Stimulated activated naive CD4-positive, alpha-beta T cell treated with Interleukin-2 at 50 U/mL for 16 hours (primary cell): ENCODE measurements around the gene CPSF6.
A peak's percentile ranks its signal among the peaks of the same experiment; 100 is the strongest.
"Not testable (repeated sequence)": the region's sequence is repeated elsewhere in the genome, so short reads cannot be mapped to it uniquely, and the experiment has no call there.

Source experiments
- DNase-seq: peaks from one replicate; lab custom pipeline; 2025; lab: John Stamatoyannopoulos, UW

CPSF6 gene

DNA sequence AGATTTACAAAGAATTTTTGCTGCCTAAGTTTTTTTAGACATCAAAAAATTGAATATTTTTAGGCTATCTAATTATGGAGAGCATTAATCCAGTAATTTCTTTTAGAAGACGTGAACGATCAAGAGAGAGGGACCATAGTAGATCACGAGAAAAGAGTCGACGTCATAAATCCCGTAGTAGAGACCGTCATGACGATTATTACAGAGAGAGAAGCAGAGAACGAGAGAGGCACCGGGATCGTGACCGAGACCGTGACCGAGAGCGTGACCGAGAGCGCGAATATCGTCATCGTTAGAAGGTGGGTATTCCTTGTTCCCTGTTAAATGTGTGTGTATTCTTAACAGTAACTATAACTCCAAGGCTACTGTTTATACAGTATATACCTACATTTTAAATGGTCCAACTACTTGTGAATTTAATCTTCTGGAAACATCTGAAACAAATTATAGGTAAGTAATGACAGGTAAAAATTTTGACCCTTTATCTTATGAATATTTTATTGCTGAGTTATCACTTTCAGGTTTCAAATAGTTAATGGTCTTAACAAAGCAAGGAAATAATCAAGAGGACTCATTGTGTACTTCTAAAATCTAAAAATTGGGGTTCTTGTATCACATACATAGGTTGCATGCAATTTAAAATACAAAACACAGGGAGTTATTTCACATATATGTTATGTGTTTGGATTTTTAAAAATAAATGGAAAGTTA lies 23.1 kb downstream of the CPSF6 start:
- no peak for DNase-seq

DNA sequence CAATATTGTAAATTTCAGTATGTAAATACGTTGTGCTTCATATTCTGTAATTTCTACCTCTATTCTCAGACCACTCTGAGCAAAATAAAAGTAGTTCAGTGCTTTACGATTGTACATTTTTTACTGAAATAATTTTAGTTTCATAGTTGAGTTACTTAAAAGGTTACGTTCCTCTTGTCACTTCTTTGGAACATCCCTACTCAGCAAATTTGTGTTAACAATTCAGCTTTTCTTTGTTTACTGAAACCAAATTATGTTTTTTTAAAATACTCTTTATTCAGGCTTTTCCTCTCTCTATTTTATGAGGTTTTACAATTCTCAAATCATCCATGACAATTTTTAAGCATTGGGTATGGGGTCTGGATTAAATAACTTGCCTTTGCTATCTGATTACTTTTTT lies 25.8 kb downstream of the CPSF6 start:
- DNase-seq: no peak

DNA sequence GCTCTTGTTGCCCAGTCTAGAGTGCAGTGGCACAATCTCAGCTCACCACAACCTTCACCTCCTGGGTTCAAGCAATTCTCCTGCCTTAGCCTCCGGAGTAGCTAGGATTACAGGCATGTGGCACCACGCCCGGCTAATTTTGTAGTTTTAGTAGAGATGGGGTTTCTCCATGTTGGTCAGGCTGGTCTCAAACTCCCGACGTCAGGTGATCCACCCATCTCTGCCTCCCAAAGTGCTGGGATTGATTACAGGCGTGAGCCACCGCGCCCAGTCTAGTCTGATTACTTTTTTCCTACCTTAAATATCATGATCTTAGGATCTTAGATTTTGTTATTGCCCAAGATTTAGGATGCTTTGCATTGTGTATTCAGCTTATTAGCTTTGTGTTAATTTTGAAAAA lies 26.3 kb downstream of the CPSF6 start:
- DNase-seq: not testable (repeated sequence)

DNA sequence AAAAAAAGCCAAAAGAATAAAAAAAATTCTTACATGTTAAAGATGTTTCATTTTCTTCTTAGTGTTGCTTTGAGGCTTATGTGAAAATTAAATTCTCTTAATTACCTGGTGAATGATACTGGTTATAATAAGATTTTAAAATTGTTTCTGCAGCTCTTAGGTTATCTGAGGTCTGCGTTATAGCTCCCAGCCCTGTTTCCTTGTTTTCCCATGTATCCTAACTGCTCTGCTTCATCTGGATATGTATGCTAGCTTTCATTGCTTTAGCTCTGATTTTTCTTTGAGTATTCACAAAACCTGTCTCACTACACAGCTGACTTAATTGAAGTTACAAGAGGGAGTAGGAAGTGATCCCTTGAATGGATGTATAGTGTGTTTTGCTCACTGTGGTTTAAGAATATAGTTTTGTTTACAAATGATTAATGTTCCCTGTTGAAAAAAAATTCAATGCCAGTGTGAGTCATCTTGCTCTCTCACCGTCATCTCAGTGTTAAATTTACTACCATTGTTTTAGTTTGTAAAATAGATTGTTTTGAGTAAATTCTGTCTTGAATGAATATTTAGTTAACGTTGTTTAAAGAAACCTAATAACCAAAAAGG lies 26.8 kb downstream of the CPSF6 start:
- no peak for DNase-seq

DNA sequence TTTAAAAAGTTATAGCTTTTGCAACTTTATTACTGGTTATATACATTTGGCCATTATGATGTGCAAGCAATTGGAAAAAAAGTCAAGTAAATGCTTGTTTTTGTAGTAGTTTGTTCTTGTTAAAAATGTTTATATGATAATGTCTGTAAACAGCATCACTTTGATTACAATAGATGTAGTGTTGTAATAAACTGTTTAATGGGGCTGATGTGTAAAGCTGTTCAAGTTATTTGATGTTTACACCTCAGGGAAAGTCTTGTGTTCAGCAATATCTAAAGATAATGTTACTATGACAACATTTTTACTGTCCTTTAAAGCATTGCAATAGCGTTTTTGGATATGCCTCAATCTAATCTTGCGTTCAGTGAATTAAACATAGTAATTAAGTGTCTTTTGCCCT lies 30.4 kb downstream of the CPSF6 start:
- DNase-seq: no peak

DNA sequence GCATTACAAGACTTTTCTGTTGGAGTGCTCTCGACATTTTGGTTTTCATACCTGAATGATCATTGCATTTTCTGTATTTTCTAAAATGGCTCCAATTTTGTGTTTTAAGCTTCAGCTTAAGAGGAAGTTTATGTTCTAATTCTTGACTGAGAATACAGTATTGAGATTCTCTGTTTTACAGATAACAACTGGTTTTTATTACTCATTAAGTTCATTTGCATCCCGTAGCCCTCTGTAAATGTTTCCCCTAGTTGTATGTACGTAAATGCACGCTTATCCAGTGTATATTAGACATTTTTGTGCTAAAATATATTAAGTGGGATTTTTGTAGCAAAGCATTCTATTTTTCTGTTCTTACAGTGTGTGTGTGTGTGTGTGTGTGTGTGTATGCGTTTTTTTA lies 33.1 kb downstream of the CPSF6 start:
- no peak for DNase-seq

DNA sequence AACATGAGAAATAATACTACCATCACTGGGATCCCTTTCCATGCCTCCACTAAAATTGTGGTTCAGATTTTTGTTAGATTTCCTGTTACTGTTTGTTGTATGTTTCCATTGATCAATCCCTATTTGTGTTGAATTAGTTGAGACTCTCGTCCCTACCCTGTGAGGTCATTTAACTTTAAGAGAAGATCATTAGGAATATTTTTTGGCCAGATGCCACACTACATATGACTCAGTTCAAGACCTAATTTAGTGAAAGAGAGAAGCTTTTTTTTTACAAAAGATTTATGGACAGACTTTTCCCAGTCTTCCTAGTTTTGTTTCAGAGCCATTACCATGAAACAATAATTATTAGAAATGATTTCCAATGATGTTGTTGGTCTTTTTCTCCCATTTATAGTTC lies 35.5 kb downstream of the CPSF6 start:
- no peak for DNase-seq

DNA sequence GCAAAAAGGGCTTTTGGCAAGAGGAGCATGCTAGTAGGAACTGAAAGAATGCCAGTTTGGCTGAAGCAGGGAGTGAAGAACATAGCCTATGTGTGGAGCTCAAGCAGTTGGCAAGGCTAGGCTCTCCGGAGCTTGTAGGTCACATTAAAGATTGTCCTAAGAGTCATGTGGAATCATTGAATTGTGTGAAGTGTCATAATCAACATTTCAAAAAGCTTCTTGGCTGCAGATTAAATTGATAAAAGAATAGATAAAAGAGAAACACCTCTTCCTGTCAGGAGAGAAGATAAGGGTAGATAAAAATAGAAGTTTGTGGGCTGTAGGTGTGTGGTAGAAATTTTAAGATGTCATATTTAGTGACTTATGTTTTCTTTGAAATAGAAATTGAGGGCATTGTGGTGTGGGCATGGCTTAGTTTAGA lies 36.1 kb downstream of the CPSF6 start:
- DNase-seq: no peak

DNA sequence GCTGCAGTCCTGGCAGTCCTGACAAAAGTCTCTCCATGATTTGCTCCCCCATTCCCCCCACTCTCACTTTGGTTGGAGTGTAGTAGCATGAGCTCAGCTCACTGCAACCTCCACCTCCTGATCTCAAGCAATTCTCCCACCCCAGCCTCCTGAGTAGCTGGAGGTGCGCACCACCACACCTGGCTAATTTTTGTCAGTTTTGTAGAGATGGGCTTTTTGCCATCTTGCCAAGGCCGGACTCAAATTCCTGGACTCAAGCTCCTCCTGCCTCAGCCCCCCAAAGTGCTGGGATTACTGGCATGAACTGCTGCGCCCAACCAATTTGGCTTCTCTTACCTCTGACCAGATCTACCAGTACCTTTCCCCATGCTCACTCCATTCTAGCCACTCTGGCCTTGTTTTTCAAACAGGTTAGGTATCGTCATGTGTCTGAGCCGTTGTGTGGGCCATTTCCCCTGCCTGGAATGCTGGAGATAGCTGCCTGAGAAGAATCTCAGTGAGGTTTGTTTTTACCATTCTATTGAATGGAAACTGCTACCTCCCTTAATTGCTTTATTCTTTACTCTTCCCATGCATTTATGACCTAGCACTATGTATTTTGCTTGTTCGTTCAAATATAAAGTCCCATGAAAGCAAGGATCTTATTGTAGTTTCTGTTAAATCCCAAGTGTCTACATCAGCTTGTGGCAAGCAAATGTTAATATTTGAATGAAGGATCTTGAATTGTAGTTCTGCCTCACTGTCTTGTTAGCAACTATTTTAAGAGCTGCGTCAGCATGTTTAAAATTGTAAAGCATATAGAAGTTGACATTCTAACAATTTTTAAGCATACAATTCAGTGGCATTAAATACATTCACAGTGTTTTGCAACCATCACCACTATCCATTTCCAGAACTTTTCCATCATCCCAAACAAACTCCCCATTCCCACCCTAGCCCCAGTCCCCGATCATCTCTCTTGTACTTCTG lies 39.7 kb downstream of the CPSF6 start:
- DNase-seq: no peak

DNA sequence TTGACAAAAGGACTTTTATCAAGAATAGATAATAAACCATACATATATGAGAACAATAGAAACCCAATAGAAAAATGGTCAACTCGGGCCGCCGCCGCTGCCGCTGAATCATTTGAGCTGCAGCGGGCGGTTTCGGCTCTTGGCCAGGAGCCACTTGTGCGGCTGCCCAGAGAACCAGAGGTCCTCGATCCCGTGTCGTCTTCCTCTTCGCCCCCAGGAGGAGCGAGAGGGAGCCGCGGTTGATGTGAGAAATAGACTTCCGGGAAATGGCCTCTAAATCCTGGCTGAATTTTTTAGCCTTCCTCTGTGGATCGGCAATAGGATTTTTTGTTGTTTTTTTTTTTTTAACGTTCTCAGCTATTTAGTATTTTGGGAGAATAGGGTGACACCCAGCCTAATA lies 44.8 kb downstream of the CPSF6 start:
- DNase-seq: peak; percentile 0

DNA sequence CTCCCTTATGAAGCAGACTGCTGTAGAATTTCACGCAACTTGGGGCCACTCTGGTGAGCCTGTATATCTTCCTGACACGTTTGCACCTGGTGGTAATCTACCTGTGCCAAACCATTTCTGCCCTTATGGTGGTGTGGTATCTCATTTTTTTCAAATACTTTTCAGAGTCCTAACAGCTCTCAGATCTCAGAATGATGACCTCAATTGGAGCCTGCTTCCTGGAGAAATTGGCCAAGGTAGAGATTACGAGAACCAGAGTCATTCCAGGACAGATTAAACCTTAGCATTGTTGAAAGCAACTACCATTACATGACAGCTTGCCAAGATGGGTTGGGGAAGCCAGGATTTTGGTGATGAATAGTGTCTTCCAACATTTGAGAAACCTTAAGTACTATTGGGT lies 48.2 kb downstream of the CPSF6 start:
- no peak for DNase-seq

DNA sequence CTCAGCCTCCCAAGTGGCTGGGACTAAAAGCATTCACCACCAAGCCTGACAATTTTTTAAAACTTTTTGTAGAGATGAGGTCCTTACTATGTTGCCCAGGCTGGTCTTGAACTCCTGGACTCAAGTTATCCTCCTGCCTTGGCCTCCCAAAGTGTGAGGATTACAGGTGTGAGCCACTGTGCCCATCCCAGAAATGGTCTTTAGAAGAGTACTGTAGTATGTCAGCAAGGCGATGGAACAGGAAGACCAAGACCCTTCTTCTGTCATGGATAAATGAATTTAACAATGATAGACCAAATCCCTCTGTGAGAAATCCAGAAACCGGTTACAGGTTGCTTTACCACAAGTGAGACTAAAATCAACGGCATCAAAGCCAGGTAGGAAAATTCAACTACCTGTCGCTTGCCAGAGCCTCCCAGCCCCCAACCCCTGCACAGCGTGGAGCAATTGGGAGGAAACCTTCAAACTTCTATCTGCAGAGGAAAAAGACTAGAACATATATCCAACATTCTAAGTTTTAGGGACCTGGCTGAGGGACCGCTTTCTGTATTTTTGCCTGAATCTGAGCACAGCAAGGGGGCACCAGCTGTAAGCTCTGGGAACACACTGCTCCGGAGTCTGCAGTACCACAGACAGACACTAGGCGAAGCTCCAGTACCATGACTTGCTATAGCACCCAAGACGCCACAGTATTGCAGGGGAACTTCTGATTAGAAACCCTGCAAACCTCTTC lies 51.3 kb downstream of the CPSF6 start:
- peak; percentile 68 for DNase-seq

DNA sequence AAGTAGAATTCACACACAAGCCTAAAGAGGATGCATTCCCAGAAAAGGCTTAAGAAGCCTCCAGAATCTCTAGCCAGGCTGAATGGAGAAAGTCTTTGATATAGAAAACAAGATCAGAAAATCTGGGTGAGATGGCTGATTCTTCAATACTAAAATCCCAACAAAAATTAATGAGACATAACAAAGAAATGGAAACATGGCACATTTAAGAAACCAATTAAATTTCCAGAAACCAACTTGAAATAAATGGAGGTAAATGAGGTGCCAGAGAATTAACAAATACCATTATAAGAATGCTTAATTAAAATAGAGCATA lies 51.9 kb downstream of the CPSF6 start:
- no peak for DNase-seq

DNA sequence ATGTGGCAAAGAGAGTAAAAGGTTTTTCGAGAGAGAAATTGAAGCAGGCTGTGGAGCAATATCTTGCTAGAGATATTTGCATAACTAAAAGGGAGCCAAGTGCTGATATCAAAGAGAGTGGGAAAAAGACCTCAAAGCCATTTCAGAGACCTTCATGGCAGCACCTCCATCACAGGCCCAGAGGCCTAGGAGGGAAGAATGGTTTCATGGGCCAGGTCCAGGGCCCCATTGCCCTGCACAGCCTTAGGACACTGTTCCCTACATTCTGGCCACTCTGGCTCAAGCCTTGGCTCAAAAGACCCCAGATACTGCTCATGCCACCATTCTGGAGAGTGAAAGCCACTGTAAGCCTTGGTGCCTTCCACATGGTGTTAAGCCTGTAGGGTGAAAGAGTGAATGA lies 58.8 kb downstream of the CPSF6 start:
- DNase-seq: no peak

DNA sequence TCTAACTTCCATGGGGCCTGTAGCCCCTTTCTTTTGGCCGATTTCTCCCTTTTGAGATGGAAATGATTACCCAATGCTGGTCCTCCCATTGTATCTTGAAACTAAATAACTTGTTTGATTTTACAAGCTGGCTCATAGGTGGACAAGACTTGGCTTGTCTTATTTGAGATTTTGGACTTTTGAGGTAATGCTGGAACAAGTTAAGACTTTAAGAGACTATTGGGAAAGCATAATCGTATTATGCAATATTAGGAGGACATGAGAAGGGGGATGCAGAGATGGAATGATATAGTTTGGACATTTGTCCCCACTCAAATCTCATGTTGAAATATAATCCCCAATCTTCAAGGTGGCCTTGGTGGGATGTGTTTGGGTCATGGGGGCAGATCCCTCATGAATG lies 59.6 kb downstream of the CPSF6 start:
- DNase-seq: no peak

DNA sequence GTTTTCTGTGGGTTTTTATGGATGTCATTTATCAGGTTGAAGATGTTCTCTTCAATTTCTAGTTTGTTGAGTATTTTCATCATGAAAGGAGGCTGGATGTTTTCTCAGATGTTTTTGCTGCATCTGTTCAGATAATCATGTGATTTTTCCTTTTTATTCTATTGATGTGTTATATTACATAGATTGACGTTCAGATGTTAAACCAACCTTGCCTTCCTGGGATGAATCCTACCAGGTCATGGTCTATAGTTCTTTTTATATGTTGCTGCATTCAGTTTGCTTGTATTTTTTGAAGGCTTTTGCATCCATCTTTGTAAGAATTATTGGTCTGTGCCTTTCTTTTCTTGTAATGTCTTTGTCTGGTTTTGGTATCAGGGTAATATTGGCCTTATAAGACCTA lies 64.9 kb downstream of the CPSF6 start:
- no peak for DNase-seq

DNA sequence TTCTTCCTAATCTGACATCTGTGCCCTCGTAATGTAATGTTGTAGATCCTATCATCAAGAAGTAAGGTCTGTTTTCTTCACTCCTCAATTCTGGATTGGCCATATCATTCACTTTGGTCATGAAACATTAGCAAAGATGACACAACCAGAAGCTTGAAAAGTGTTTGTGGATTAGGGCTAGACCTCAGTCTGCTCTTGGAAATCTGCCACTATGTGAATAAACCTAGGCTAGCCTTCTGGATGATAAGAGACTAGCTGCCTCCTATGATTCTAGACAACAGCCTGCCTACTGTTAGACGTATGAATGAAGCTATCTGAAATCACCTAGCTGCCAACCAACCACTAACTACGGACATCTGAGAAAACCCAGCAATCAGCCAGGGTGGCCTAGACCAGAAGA lies 70.1 kb downstream of the CPSF6 start:
- DNase-seq: no peak

DNA sequence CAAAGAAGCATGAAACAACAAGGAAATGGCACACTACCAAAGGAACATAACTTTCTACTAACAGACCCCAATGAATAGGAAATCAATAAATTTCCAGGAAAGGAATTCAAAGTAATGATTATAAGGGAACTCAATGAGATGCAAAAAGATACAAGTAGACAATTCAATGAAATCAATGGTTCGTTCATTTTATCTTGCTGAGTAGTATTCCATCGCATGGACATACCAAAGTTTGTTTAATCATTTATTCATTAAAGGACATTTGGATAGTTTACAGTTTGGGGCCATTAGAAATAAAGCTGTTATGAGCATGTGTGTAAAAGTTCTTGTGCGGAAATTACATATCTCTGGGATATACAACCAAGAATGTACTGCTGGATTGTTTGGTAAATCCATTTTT lies 73.8 kb downstream of the CPSF6 start:
- no peak for DNase-seq

DNA sequence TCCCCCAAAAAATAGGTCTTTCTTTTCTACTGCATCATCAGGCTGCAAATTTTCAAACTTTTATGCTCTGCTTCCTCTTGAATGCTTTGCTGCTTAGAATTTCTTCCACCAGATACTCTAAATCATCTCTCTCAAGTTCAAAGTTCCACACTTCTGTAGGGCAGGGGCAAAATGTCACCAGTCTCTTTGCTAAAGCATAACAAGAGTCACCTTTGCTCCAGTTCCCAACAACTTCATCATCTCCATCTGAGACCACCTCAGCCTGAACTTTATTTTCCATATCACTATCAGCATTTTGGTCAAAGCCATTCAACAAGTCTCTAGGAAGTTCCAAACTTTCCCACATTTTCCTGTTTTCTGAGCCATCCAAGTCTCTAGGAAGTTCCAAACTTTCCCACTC lies 77.4 kb downstream of the CPSF6 start:
- DNase-seq: not testable (repeated sequence)

DNA sequence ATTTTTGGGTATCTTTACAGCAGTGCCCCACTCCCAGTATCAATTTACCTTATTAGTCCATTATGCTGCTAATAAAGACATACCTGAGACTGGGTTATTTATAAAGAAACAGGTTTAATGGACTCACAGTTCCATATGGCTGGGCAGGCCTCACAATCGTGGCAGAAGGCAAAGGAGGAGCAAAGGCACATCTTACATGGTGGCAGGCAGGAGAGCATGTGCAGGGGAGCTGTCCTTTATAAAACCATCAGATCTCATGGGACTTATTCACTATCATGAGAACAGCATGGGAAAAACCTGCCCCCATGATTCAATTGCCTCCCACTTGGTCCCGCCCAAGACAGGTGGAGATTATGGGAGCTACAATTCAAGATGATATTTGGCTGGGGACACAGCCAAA lies 77.9 kb downstream of the CPSF6 start:
- not testable (repeated sequence) for DNase-seq

DNA sequence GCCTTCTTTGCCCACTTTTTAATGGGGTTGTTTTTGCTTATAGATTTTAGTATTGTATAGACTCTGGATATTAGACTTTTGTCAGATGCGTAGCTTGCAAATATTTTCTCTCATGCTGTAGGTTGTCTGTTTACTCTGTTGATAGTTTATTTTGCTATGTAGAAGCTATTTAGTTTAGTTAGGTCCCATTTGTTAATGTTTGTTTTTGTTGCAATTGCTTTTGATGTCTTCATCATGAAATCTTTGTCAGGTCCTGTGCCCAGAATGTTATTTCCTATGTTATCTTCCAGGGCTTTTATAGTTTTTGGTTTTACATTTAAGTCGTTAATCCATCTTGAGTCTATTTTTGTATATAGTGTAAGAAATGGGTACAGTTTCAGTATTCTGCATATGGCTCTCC lies 78.9 kb downstream of the CPSF6 start:
- no peak for DNase-seq

DNA sequence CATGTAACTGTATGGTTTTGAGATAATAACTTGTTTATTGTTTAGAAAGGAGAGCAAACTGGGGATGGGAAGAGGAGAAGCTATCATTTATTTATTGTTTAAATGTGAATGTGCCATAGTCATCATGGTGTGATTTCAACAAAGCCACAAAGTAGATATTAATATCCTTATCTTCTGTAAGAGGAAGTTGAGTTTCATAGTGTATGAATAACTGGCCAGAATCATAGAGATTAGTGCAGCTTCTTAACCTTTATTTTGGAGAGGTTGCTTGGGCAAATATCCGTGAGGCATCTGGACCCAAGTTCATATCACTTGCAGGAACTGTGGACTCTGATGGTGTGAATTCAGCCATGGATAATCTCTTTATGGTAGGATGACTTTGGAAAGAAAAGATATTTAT lies 82.0 kb downstream of the CPSF6 start:
- no peak for DNase-seq
